Fibroblast of villous mesenchyme (primary cell): ENCODE results near the gene ARRDC3. TPM values are rescaled to one million over a fixed set of nuclear protein-coding genes. Genes with fewer than 3 reads are reported as not detected.
"Not testable (repeated sequence)": the region's sequence is repeated elsewhere in the genome, so short reads cannot be mapped to it uniquely, and the experiment has no call there.

Experiments
- DNase-seq: peaks from one replicate; pipeline ENCODE4 v3.0.0-alpha.2; 2010; ENCODE audit warnings: low read depth
- H3K4me3 ChIP-seq: 2 replicates; pipeline ENCODE4 v1.5.1; 2011; ENCODE audit warnings: low read depth, mild to moderate bottlenecking, low read length
- total RNA-seq: library from RNA; depleted of rRNA; stranded (reverse); fragments of >200 nt; gene quantifications from 2 replicates; pipeline ENCODE4 v1.2.3, GENCODE V29; 2012
- TF ChIP-seq, protein P1 (sequence below): IDR thresholded peaks from 2 replicates; pipeline ENCODE4 v1.5.1; 2012; ENCODE audit warnings: low read depth, mild to moderate bottlenecking, low read length; ENCODE audit not compliant: insufficient read depth

The ARRDC3 gene
- total RNA-seq, 1 donor, result 56.6 TPM

DNA sequence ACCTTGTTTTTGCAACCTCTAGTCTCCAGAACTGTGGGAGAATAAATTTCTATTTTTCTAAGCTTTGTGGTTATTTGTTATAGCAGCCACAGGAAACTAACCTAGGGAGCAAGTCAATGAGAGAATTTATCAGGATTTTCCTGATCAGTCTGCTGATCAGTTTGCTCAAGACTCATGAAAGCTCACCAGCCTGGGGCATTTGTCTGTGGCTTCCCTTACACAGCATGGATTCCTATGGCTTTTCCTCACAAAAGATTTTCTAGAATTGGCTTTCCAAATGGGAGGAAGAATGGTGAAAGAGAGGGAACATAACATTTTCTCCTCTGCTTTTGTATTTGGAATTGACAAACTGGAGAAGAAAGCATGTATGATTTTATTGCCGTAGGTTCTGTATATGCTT, 20.2 kb downstream of the ARRDC3 start:
- TF ChIP-seq, protein P1, sequence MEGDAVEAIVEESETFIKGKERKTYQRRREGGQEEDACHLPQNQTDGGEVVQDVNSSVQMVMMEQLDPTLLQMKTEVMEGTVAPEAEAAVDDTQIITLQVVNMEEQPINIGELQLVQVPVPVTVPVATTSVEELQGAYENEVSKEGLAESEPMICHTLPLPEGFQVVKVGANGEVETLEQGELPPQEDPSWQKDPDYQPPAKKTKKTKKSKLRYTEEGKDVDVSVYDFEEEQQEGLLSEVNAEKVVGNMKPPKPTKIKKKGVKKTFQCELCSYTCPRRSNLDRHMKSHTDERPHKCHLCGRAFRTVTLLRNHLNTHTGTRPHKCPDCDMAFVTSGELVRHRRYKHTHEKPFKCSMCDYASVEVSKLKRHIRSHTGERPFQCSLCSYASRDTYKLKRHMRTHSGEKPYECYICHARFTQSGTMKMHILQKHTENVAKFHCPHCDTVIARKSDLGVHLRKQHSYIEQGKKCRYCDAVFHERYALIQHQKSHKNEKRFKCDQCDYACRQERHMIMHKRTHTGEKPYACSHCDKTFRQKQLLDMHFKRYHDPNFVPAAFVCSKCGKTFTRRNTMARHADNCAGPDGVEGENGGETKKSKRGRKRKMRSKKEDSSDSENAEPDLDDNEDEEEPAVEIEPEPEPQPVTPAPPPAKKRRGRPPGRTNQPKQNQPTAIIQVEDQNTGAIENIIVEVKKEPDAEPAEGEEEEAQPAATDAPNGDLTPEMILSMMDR, result no peak
- no peak overlapping the region for H3K4me3 ChIP-seq
- DNase-seq, result no peak

GRCh38 chr5:91361790-91362189, 21.3 kb downstream of the ARRDC3 start:
- TF ChIP-seq, protein P1, result no peak
- DNase-seq, result no peak
- no peak overlapping the region for H3K4me3 ChIP-seq

DNA sequence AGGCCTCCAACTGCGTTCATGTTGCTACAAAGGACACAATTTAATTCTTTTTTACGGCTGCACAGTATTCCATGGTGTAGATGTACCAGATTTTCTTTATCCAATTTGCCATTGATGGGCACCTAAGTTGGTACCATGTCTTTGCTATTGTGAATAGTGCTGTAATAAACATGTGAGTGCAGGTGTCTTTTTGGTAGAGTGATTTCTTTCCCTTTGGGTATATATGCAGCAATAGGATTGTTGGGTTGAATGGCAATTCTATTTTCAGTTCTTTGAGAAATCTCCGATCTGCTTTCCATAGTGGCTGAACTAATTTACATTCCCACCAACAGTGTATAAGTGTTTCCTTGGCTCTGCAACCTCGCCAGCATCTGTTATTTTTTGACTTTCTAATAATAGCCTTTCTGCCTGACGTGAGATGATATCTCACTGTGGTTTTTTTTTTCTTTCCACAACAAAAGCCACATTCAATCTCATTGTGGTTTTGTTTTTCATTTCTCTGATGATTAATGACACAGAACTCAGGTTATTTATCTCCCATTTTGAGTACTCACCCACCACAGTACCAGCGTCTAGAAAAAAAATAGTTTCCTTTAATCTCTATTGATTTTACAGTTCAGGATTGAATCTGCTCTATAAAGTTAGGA, 21.9 kb downstream of the ARRDC3 start:
- no peak for DNase-seq
- TF ChIP-seq, protein P1, result no peak
- H3K4me3 ChIP-seq, result no peak overlapping the region

DNA sequence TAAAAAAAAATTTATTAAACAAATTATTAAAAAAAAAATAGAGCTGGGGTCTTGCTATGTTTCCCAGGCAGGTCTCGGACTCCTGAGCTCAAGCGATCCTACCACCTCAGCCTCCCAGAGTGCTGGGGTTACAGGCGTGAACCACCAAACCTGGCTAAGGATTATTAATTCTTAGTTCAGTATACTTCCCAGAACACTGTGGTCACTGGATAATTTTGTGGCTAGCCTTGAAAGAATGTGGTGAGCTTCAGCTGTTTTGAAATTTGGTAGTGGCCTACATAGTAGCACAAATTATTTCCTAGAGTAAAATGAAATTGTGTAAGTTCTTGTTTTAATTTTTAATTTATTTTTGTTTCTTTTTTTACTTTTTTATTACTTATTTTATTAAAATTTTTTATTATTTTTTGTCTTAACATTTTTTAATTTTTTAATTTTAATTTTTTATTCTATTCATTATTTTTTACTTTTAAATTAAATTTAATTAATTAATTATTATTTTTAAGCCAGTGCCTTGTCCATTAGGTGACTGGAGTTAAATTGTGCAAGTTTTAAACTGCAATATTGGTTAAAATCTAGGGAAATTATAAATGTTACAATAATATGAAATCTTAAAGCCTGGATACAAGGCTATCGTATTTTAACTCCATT, 23.0 kb downstream of the ARRDC3 start:
- TF ChIP-seq, protein P1, result no peak
- no peak overlapping the region for H3K4me3 ChIP-seq
- DNase-seq, result no peak

GRCh38 chr5:91357806-91358205, 25.3 kb downstream of the ARRDC3 start:
- TF ChIP-seq, protein P1, result no peak
- no peak overlapping the region for H3K4me3 ChIP-seq
- peak; percentile 48 for DNase-seq

- TF ChIP-seq, protein P1, result no peak
- no peak for DNase-seq
- H3K4me3 ChIP-seq, result no peak overlapping the region
These were observed 26.0 kb downstream of the ARRDC3 start for GRCh38 chr5:91357012-91357634.

- DNase-seq, H3K4me3 ChIP-seq: not testable (repeated sequence)
These were observed 28.2 kb downstream of the ARRDC3 start for GRCh38 chr5:91354867-91355266.
